Activated T-cell treated with anti-CD3 and anti-CD28 coated beads, Interleukin-2, amount 50 U/mL, for 4 hours (primary cell): ENCODE data around the gene FOXJ1. TPM values are rescaled to one million over a fixed set of nuclear protein-coding genes. Genes with fewer than 3 reads are reported as not detected.
A peak's percentile ranks its signal among the peaks of the same experiment; 100 is the strongest.

Experiments
- ATAC-seq, 2 donors: fragments of 200-7000 bp; cut with Tn5 transposase; one replicate each; pipeline ENCODE4 v1.10.0; 2021
- DNase-seq: peaks from one replicate; pipeline ENCODE4 v3.0.0-alpha.2; 2020
- H3K27me3 Mint-ChIP-seq: one replicate; pipeline ENCODE4 v1.8.0; 2021; ENCODE audit warnings: low read depth, mixed read lengths
- H3K36me3 Mint-ChIP-seq: one replicate; pipeline ENCODE4 v1.8.0; 2022; ENCODE audit warnings: mixed read lengths; ENCODE audit not compliant: insufficient read depth
- H3K4me1 Mint-ChIP-seq: one replicate; pipeline ENCODE4 v1.8.0; 2021; ENCODE audit warnings: low read depth, mixed read lengths
- H3K4me3 Mint-ChIP-seq: one replicate; pipeline ENCODE4 v1.8.0; 2021; ENCODE audit warnings: mild to moderate bottlenecking, moderate library complexity, mixed read lengths
- H3K9me3 Mint-ChIP-seq: one replicate; pipeline ENCODE4 v1.8.0; 2021; ENCODE audit warnings: mixed read lengths
- total RNA-seq, 3 donors: library from RNA; stranded (reverse); gene quantifications; one replicate each; pipeline ENCODE4 v1.2.1, GENCODE V29; 2021

Gene FOXJ1
- total RNA-seq, 3 donors from 2014 or later: 0.71 to 2.8 (median 1.8) TPM

DNA sequence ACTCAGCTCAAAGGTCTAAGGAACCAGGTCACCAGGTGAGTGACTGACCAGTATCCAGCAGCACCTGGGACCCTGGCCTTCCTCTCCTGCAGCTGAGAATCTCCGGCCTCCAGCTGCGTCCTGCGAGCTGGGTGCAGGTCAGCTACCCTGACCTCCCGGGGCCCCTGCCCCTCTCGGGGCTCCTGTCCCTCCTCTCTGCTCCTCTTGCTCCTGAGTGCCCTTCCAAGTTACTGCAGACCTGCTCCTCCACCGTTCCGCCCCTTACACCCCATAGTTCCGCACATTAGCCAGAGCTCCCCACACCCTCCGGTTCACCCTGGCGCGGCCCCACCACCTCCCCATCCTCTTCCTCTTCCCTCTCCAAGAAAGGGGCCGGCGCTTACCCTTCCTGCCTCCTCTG lies 10.6 kb downstream of the FOXJ1 start:
- H3K4me1 Mint-ChIP-seq: peaks cover 28% of the 10 kb centered on the region

DNA sequence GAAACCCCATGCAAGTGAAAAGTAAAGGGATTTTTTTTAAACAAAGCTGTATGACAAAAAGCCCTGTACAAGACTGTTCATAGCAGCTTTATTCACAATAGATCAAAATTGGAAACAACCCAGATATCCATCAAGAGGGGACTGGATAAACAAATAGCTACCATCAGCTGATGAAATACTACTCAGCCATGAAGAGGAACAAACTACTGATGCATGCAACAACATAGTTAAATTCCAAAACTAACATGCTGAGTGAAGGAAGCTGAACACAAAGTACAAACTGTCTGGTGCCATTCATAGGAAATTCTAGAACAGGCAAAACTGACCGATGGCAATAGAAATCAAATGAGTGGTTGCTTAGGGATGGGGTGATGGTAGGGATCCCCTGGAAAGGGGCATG lies 15.1 kb downstream of the FOXJ1 start:
- peaks cover 18% of the 10 kb centered on the region for H3K4me1 Mint-ChIP-seq
- H3K36me3 Mint-ChIP-seq: no peaks in the 10 kb centered on the region
- DNase-seq (no peak), ATAC-seq (no peak)
- H3K9me3 Mint-ChIP-seq: no peaks in the 10 kb centered on the region
- H3K4me3 Mint-ChIP-seq: no peak overlapping the region
- no peaks in the 10 kb centered on the region for H3K27me3 Mint-ChIP-seq

More for the DNA sequence above, 10.6 kb downstream of the FOXJ1 start:
- Mint-ChIP-seq H3K27me3 (no peaks in the 10 kb centered on the region), H3K9me3 (no peaks in the 10 kb centered on the region), H3K36me3 (no peaks in the 10 kb centered on the region), H3K4me3 (no peak overlapping the region)
- ATAC-seq: no peak
- DNase-seq: no peak

GRCh38 chr17:76125391-76125675 lies 15.7 kb downstream of the FOXJ1 start:
- Mint-ChIP-seq H3K36me3 (no peaks in the 10 kb centered on the region), H3K4me3 (no peak overlapping the region), H3K9me3 (no peaks in the 10 kb centered on the region), H3K4me1 (peaks cover 18% of the 10 kb centered on the region), H3K27me3 (no peaks in the 10 kb centered on the region)
- no peak for ATAC-seq
- no peak for DNase-seq

- Mint-ChIP-seq H3K4me3 (no peak overlapping the region), H3K9me3 (no peaks in the 10 kb centered on the region), H3K27me3 (no peaks in the 10 kb centered on the region), H3K4me1 (peaks cover 18% of the 10 kb centered on the region), H3K36me3 (no peaks in the 10 kb centered on the region)
- no peak for ATAC-seq
- DNase-seq: no peak
Measured at GRCh38 chr17:76124582-76125390, 16.3 kb downstream of the FOXJ1 start.

- H3K4me1 Mint-ChIP-seq: peaks cover 18% of the 10 kb centered on the region
- no peaks in the 10 kb centered on the region for H3K36me3 Mint-ChIP-seq
- H3K9me3 Mint-ChIP-seq: no peaks in the 10 kb centered on the region
- no peak for DNase-seq
- H3K27me3 Mint-ChIP-seq: no peaks in the 10 kb centered on the region
- H3K4me3 Mint-ChIP-seq: no peak overlapping the region
- ATAC-seq: no peak
Measured at GRCh38 chr17:76123749-76124581, 17.1 kb downstream of the FOXJ1 start.

DNA sequence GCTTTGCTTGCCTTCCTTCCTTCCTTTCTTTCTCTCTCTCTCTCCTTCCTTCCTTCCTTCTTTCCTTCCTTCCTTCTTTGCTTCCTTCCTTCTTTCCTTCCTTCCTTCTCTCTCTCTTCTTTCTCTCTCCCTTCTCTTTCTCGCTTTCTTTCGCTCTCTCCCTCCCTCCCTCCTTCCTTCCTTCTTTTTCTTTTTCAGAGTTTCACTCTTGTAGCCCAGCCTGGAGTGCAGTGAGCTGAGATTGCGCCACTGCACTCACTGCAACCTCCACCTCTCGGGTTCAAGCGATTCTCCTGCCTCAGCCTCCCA lies 17.9 kb downstream of the FOXJ1 start:
- ATAC-seq: no peak

GRCh38 chr17:76122431-76123190 lies 18.4 kb downstream of the FOXJ1 start:
- Mint-ChIP-seq H3K4me1 (peaks cover 18% of the 10 kb centered on the region), H3K4me3 (peak overlapping the region; percentile 31), H3K9me3 (no peaks in the 10 kb centered on the region), H3K36me3 (no peaks in the 10 kb centered on the region), H3K27me3 (no peaks in the 10 kb centered on the region)
- DNase-seq (no peak), ATAC-seq (no peak)

More for the DNA sequence above, 17.9 kb downstream of the FOXJ1 start:
- DNase-seq: no peak
- no peaks in the 10 kb centered on the region for H3K9me3 Mint-ChIP-seq
- H3K27me3 Mint-ChIP-seq: no peaks in the 10 kb centered on the region
- no peaks in the 10 kb centered on the region for H3K36me3 Mint-ChIP-seq
- peaks cover 18% of the 10 kb centered on the region for H3K4me1 Mint-ChIP-seq
- H3K4me3 Mint-ChIP-seq: no peak overlapping the region

GRCh38 chr17:76121932-76122430 lies 19.1 kb downstream of the FOXJ1 start:
- H3K36me3 Mint-ChIP-seq: no peaks in the 10 kb centered on the region
- DNase-seq (no peak), ATAC-seq (peak; percentile 37 to 38)
- H3K4me1 Mint-ChIP-seq: peaks cover 14% of the 10 kb centered on the region
- H3K27me3 Mint-ChIP-seq: no peaks in the 10 kb centered on the region
- H3K4me3 Mint-ChIP-seq: peak overlapping the region; percentile 31
- H3K9me3 Mint-ChIP-seq: no peaks in the 10 kb centered on the region

DNA sequence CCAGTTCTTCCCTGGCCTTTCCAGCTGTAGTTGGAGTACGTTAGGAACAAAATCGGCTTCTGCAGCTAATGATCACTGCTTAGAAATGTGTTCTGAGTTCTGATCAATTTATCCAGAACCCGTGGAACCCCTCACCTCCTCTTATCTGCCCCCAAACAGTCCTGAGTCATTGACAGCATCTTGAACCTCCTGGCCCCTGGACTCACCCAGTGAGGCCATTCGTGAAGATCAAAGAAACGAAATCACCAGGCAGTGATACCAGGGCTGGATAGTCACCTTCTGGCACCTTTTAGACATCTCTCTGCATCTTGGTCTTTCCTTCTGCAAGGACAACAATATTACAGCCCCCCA lies 20.4 kb downstream of the FOXJ1 start:
- peak overlapping the region; percentile 21 for H3K4me3 Mint-ChIP-seq
- peaks cover 4% of the 10 kb centered on the region for H3K4me1 Mint-ChIP-seq
- H3K9me3 Mint-ChIP-seq: no peaks in the 10 kb centered on the region
- no peak for DNase-seq
- H3K27me3 Mint-ChIP-seq: no peaks in the 10 kb centered on the region
- ATAC-seq: no peak
- no peaks in the 10 kb centered on the region for H3K36me3 Mint-ChIP-seq

- H3K36me3 Mint-ChIP-seq: no peaks in the 10 kb centered on the region
- DNase-seq: no peak
- ATAC-seq: no peak
Measured at GRCh38 chr17:76119409-76120371, 21.4 kb downstream of the FOXJ1 start.

DNA sequence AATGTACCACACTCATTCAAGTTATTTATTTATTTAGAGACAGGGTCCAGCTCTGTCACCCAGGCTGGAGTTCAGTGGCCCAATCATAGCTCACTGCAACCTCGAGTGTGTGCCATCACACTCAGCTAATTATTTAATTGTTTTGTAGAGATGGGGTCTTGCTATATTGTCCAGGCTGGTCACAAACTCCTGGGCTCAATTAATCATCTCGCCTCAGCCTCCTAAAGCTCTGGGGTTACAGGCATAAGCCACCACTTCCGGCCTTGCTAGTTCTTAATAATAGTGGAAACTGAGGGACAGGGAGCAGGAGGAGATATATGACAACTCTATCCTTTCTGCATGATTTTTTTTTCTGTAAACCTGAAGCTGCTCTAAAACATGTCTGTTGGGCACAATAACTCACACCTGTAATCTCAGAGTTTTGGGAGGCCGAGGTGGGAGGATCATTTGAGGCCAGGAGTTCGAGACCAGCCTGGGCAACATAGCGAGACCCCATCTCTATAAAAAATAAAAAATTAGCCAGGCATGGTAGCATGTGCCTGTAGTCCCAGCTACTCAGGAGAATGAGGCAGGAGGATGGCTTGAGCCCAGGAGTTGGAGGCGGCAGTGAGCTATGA lies 25.8 kb downstream of the FOXJ1 start:
- ATAC-seq: no peak
- DNase-seq: no peak
- no peaks in the 10 kb centered on the region for H3K36me3 Mint-ChIP-seq
- no peak overlapping the region for H3K4me3 Mint-ChIP-seq
- H3K9me3 Mint-ChIP-seq: no peaks in the 10 kb centered on the region
- H3K27me3 Mint-ChIP-seq: no peaks in the 10 kb centered on the region
- no peaks in the 10 kb centered on the region for H3K4me1 Mint-ChIP-seq

More at GRCh38 chr17:76119409-76120371, 21.4 kb downstream of the FOXJ1 start:
- Mint-ChIP-seq H3K9me3 (no peaks in the 10 kb centered on the region), H3K4me3 (no peak overlapping the region), H3K27me3 (no peaks in the 10 kb centered on the region), H3K4me1 (peaks cover 4% of the 10 kb centered on the region)

GRCh38 chr17:76111956-76112355 lies 29.1 kb downstream of the FOXJ1 start:
- H3K36me3 Mint-ChIP-seq: no peaks in the 10 kb centered on the region
- ATAC-seq: no peak
- H3K27me3 Mint-ChIP-seq: no peaks in the 10 kb centered on the region
- no peak for DNase-seq
- no peak overlapping the region for H3K4me3 Mint-ChIP-seq
- no peaks in the 10 kb centered on the region for H3K4me1 Mint-ChIP-seq
- no peaks in the 10 kb centered on the region for H3K9me3 Mint-ChIP-seq

- ATAC-seq (no peak), DNase-seq (no peak)
- Mint-ChIP-seq H3K4me1 (peaks cover 16% of the 10 kb centered on the region), H3K27me3 (no peaks in the 10 kb centered on the region), H3K36me3 (no peaks in the 10 kb centered on the region), H3K4me3 (no peak overlapping the region), H3K9me3 (no peaks in the 10 kb centered on the region)
Measured at GRCh38 chr17:76107509-76107908, 33.5 kb downstream of the FOXJ1 start.
